ENCODE data around the gene CRABP1. TPM values are rescaled to one million over a fixed set of nuclear protein-coding genes. Genes with fewer than 3 reads are reported as not detected.

Gene CRABP1
- total and polyA plus RNA-seq, 2 experiments from 2014 or later, result 8.7 to 28.2 TPM

DNA sequence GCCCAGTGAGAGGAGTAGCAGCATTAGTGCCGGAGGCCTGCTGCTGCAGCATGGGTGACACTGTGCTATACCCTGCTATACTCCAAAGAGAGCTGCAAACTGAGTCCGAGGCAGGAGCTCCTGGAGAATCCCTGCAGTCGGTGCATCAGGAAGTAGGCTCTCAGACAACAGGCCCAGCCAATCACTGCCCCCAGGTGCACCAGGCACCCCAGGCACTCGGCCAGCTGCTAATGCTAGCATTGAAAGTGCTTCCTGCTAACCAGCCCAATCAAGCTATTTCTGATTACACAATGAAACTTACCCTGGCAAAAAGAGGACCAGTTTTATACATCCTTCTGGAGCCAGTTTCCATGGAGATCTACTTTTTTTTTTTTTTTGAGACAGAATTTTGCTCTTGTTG is 52.3 kb downstream of the CRABP1 start:
- H3K27me3 ChIP-seq, result no peaks in the 10 kb centered on the region
- H3K27ac ChIP-seq, result no peak overlapping the region
- H3K9me3 ChIP-seq (ENCODE audit: low read depth), result no peaks in the 10 kb centered on the region
- no peak for DNase-seq (ENCODE audit: low read depth in 1 of 2, low spot score in 1 of 2)
- TF ChIP-seq, protein P1, sequence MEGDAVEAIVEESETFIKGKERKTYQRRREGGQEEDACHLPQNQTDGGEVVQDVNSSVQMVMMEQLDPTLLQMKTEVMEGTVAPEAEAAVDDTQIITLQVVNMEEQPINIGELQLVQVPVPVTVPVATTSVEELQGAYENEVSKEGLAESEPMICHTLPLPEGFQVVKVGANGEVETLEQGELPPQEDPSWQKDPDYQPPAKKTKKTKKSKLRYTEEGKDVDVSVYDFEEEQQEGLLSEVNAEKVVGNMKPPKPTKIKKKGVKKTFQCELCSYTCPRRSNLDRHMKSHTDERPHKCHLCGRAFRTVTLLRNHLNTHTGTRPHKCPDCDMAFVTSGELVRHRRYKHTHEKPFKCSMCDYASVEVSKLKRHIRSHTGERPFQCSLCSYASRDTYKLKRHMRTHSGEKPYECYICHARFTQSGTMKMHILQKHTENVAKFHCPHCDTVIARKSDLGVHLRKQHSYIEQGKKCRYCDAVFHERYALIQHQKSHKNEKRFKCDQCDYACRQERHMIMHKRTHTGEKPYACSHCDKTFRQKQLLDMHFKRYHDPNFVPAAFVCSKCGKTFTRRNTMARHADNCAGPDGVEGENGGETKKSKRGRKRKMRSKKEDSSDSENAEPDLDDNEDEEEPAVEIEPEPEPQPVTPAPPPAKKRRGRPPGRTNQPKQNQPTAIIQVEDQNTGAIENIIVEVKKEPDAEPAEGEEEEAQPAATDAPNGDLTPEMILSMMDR (IDR thresholded peaks at IDR 0.05; ENCODE audit: low read depth, low read length), result no peak
- no peak overlapping the region for H3K4me3 ChIP-seq
- peaks cover 5% of the 10 kb centered on the region for H3K4me1 ChIP-seq (ENCODE audit: low read depth)
- no peaks in the 10 kb centered on the region for H3K36me3 ChIP-seq

DNA sequence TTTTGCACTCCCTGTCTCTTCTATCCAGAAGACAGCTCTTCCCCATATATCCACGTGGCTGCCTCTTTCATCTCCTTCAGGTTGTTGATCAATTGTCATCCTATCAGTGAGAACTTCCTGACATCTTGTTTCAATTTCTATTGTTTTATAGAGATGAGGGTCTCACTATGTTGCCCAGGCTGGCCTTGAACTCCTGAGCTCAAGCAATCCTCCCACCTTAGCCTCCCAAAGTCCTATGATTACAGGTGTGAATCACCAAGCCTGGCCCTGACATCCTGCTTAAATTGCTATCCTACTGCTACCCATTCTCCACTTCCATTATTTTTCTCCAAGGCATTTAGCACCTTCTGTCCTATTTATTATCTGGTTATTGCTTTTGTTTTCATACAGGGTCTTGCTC is 53.0 kb downstream of the CRABP1 start:
- Histone ChIP-seq H3K4me1 (ENCODE audit: low read depth) (peaks cover 5% of the 10 kb centered on the region), H3K36me3 (no peaks in the 10 kb centered on the region), H3K27ac (no peak overlapping the region), H3K27me3 (no peaks in the 10 kb centered on the region), H3K9me3 (ENCODE audit: low read depth) (no peaks in the 10 kb centered on the region), H3K4me3 (no peak overlapping the region)
- DNase-seq (ENCODE audit: low read depth in 1 of 2, low spot score in 1 of 2), result no peak
- TF ChIP-seq, protein P1 (IDR thresholded peaks at IDR 0.05; ENCODE audit: low read depth, low read length), result no peak

DNA sequence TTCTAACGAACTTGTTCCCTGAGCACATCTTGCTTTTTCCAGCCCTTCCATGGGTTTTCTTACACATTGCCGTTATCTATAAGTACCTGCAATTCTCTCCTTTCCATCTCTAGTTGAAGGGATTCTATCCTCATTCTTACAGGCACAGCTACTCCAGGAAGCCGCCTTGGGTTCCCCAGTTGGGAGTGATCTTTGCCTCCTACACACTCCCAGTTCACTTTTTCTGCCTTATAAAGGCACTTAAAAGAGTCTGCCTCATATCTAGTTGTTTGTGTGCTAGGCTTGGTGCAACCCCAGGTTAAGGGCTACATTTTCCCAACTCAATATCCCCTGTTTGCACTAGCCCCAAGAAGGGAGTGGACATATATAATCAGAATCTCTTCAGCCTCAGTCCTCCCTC is 53.9 kb downstream of the CRABP1 start:
- DNase-seq (ENCODE audit: low read depth in 1 of 2, low spot score in 1 of 2), result no peak
- TF ChIP-seq, protein P1 (IDR thresholded peaks at IDR 0.05; ENCODE audit: low read depth, low read length), result no peak
- Histone ChIP-seq H3K36me3 (no peaks in the 10 kb centered on the region), H3K27ac (no peak overlapping the region), H3K9me3 (ENCODE audit: low read depth) (no peaks in the 10 kb centered on the region), H3K4me3 (no peak overlapping the region), H3K4me1 (ENCODE audit: low read depth) (peaks cover 5% of the 10 kb centered on the region), H3K27me3 (no peaks in the 10 kb centered on the region)

DNA sequence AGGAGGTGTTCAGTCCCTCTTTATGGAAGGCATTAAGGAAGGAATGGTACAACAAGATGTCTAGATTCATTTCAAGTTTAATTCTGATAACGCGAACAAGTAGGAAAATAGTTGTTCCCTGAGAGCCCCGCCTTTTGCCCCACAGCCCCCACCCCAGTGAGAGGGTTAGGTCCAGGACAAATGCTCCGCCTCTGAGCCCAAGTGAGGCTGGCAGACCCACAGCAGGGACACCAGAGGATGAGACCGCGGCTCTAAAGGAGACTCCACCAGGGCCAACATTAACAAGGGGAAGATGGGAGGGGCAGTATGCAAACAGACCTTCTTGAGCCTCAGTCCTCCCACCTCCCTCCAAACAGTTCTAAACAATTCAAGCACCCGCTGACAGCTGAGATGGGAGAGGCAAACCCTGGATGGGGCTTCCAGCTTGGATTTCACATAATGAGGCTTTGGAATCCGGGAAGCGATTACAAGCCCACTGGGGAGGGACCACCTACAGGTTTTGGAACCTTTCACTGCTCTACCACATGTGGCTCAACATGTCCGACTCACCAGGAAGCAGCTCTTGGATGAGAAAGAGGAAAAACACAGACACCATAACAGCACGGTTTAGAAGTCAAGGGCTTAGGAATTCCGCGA is 54.9 kb downstream of the CRABP1 start:
- Histone ChIP-seq H3K27me3 (no peaks in the 10 kb centered on the region), H3K36me3 (no peaks in the 10 kb centered on the region), H3K4me1 (ENCODE audit: low read depth) (peaks cover 5% of the 10 kb centered on the region), H3K9me3 (ENCODE audit: low read depth) (no peaks in the 10 kb centered on the region), H3K4me3 (no peak overlapping the region), H3K27ac (no peak overlapping the region)
- TF ChIP-seq, protein P1 (IDR thresholded peaks at IDR 0.05; ENCODE audit: low read depth, low read length), result no peak
- peak in 1 of 2 donors; percentile 34 for DNase-seq (ENCODE audit: low read depth in 1 of 2, low spot score in 1 of 2)

DNA sequence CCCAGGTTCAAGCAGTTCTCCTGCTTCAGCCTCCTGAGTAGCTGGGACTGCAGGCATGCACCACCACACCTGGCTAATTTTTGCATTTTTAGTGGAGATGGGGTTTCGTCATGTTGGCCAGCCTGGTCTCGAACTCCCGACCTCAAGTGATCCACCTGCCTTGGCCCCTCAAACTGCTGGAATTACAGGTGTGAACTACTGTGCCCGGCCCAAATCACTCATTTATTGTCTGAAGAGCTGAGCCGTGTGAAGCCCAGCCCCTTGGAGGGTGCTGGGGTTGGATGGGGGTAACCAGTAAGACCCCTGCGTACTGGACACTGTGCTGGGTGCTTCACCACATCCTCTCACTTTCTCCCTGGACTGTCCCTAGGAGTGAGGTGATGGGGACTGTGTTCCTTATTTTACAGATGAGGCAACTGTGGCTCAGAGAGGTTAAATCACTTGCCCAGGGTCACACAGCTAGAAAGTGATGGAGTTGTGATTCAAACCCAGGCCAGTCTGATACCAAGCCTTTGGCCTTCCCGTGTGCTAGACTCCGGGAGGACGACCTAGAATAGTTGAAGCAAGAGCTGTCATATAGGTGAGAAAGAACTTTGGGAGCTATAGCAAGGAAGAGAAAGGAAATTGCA is 56.1 kb downstream of the CRABP1 start:
- DNase-seq (ENCODE audit: low read depth in 1 of 2, low spot score in 1 of 2), result no peak
- H3K27me3 ChIP-seq, result no peaks in the 10 kb centered on the region
- H3K36me3 ChIP-seq, result no peaks in the 10 kb centered on the region
- H3K4me3 ChIP-seq, result no peak overlapping the region
- H3K9me3 ChIP-seq (ENCODE audit: low read depth), result no peaks in the 10 kb centered on the region
- peaks cover 5% of the 10 kb centered on the region for H3K4me1 ChIP-seq (ENCODE audit: low read depth)
- H3K27ac ChIP-seq, result no peak overlapping the region
- TF ChIP-seq, protein P1 (IDR thresholded peaks at IDR 0.05; ENCODE audit: low read depth, low read length), result no peak

All from cardiac muscle cell (in vitro differentiated cells and primary cell).